Measurements from ENCODE around the gene L3MBTL2.

L3MBTL2 gene

DNA sequence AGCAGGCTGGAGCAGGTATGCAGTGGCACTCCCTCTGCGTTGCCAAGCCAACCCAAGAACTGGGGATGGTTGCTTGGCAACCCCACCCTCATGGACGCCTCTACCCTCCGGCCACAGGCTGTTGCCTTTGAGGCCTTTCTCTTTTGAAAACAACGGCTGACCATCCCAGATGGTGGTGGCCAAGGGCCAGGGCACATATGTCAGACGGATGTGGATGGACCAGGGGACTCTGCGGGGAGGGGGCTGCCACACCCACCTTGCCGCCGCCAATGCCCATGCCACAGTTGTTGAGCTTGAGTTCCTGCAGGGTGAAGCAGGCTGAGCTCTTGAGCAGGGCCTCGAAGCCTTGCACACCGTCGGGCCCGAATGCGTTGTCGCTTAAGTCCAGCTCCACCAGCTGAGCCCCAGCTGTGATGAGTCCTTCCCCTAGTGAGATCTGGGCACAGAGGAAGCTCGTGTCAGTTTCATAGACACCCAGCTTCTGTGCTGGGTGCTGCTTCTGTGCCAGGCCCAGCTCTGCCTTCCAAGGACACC lies 59.4 kb downstream of the L3MBTL2 start:
- ATAC-seq: no peak
- TF ChIP-seq BACH2 (CRISPR knock-in tag; IDR thresholded peaks at IDR 0.05; ENCODE audit: borderline replicate concordance) (no peak), GLIS3 (CRISPR knock-in tag; IDR thresholded peaks at IDR 0.05) (no peak), ARNTL (CRISPR knock-in tag; IDR thresholded peaks at IDR 0.05; ENCODE audit: borderline replicate concordance, low read depth) (no peak), OSR1 (CRISPR knock-in tag; IDR thresholded peaks at IDR 0.05) (no peak), TCF4 (CRISPR knock-in tag; IDR thresholded peaks at IDR 0.05; ENCODE audit: borderline replicate concordance) (no peak), TSHZ2 (CRISPR knock-in tag; IDR thresholded peaks at IDR 0.05) (no peak), ESRRG (CRISPR knock-in tag; IDR thresholded peaks at IDR 0.05) (no peak), ISL1 (CRISPR knock-in tag; IDR thresholded peaks at IDR 0.05) (no peak)

GRCh38 chr22:41267958-41268357 lies 62.8 kb downstream of the L3MBTL2 start:
- TF ChIP-seq SNAI2 (CRISPR knock-in tag; IDR thresholded peaks at IDR 0.05): no peak
- no peak for ATAC-seq

DNA sequence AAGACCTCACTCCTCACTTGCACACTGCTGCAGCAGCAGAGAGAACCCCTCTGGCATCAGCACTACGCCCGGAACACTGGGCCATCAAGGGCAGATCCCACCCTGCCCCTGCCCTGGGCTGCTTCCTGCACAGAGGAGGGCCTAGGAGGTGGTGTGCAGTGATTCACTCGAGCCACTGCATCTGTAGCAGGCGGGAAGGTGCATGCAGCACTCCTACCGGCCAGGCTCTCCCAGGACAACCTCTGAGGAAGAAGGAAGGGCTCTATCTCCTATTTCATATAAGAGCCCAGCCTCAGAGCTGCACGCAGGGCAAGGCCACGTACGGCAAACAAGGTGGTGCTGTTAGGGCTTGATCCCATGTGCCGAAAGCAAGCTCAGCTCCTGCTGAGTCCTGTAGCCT lies 66.7 kb downstream of the L3MBTL2 start:
- no peak for ATAC-seq
- TF ChIP-seq ZC3H10 (CRISPR knock-in tag; IDR thresholded peaks at IDR 0.05) (no peak), ESRRG (CRISPR knock-in tag; IDR thresholded peaks at IDR 0.05) (no peak), ZNF70 (CRISPR knock-in tag; IDR thresholded peaks at IDR 0.05) (no peak)
- TF ChIP-seq, protein P1, sequence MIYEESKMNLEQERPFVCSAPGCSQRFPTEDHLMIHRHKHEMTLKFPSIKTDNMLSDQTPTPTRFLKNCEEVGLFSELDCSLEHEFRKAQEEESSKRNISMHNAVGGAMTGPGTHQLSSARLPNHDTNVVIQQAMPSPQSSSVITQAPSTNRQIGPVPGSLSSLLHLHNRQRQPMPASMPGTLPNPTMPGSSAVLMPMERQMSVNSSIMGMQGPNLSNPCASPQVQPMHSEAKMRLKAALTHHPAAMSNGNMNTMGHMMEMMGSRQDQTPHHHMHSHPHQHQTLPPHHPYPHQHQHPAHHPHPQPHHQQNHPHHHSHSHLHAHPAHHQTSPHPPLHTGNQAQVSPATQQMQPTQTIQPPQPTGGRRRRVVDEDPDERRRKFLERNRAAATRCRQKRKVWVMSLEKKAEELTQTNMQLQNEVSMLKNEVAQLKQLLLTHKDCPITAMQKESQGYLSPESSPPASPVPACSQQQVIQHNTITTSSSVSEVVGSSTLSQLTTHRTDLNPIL (CRISPR knock-in tag; IDR thresholded peaks at IDR 0.05; ENCODE audit: low read depth): no peak

GRCh38 chr22:41273128-41273527 lies 68.0 kb downstream of the L3MBTL2 start:
- TF ChIP-seq, protein P2, sequence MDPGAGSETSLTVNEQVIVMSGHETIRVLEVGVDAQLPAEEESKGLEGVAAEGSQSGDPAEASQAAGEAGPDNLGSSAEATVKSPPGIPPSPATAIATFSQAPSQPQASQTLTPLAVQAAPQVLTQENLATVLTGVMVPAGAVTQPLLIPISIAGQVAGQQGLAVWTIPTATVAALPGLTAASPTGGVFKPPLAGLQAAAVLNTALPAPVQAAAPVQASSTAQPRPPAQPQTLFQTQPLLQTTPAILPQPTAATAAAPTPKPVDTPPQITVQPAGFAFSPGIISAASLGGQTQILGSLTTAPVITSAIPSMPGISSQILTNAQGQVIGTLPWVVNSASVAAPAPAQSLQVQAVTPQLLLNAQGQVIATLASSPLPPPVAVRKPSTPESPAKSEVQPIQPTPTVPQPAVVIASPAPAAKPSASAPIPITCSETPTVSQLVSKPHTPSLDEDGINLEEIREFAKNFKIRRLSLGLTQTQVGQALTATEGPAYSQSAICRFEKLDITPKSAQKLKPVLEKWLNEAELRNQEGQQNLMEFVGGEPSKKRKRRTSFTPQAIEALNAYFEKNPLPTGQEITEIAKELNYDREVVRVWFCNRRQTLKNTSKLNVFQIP (CRISPR knock-in tag; IDR thresholded peaks at IDR 0.05; ENCODE audit: borderline replicate concordance, low read depth): no peak
- TF ChIP-seq SNAI2 (CRISPR knock-in tag; IDR thresholded peaks at IDR 0.05): no peak
- no peak for TF ChIP-seq ZNF70 (CRISPR knock-in tag; IDR thresholded peaks at IDR 0.05)
- TF ChIP-seq TCF4 (CRISPR knock-in tag; IDR thresholded peaks at IDR 0.05; ENCODE audit: borderline replicate concordance): no peak
- no peak for TF ChIP-seq ZNF8 (CRISPR knock-in tag; IDR thresholded peaks at IDR 0.05)
- ATAC-seq: no peak

- no peak for TF ChIP-seq TSHZ2 (CRISPR knock-in tag; IDR thresholded peaks at IDR 0.05)
- TF ChIP-seq ESRRG (CRISPR knock-in tag; IDR thresholded peaks at IDR 0.05): no peak
- no peak for TF ChIP-seq ZNF8 (CRISPR knock-in tag; IDR thresholded peaks at IDR 0.05)
- TF ChIP-seq ARNTL (CRISPR knock-in tag; IDR thresholded peaks at IDR 0.05; ENCODE audit: borderline replicate concordance, low read depth): no peak
- no peak for ATAC-seq
Observed at GRCh38 chr22:41274856-41275255, 69.7 kb downstream of the L3MBTL2 start.

DNA sequence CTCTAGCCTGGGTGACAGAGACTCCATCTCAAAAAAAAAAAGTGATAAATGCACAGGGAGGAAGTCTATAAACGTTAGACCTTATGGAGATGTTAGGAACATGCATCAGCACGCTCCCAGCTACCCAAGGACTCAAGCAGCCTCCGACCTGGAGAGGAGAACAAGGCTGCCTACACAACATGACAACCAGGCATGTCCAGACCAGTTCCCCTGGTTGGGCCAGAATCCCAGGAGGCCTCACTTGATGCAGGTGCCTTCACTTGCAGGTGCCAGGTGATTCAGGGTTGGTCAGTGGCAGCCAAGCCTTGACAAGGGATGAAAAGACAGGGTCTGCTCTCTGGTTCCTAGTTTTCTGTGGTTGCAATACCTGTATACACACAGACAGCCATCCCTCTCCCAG lies 75.0 kb downstream of the L3MBTL2 start:
- ATAC-seq: no peak
- no peak for TF ChIP-seq ISL1 (CRISPR knock-in tag; IDR thresholded peaks at IDR 0.05)
- no peak for TF ChIP-seq TCF4 (CRISPR knock-in tag; IDR thresholded peaks at IDR 0.05; ENCODE audit: borderline replicate concordance)
- TF ChIP-seq, protein P2 (CRISPR knock-in tag; IDR thresholded peaks at IDR 0.05; ENCODE audit: borderline replicate concordance, low read depth): no peak
- no peak for TF ChIP-seq ZNF565 (CRISPR knock-in tag; conservative IDR thresholded peaks at IDR 0.05; ENCODE audit: low read depth)
- no peak for TF ChIP-seq ZFP3 (CRISPR knock-in tag; IDR thresholded peaks at IDR 0.05)
- no peak for TF ChIP-seq BACH2 (CRISPR knock-in tag; IDR thresholded peaks at IDR 0.05; ENCODE audit: borderline replicate concordance)
- TF ChIP-seq CSDC2 (CRISPR knock-in tag; IDR thresholded peaks at IDR 0.05): no peak
